Measurements from ENCODE around the gene CHCT1.

Gene CHCT1

GRCh38 chr17:60445144-60445543 lies 22.9 kb downstream of the CHCT1 start:
- no peak for DNase-seq

GRCh38 chr17:60447375-60447774 lies 25.1 kb downstream of the CHCT1 start:
- no peak for DNase-seq

- DNase-seq = no peak
These were observed 28.8 kb downstream of the CHCT1 start for GRCh38 chr17:60451071-60451470.

- DNase-seq = no peak
These were observed 29.7 kb downstream of the CHCT1 start for GRCh38 chr17:60451965-60452364.

- DNase-seq = no peak
These were observed 33.1 kb downstream of the CHCT1 start for GRCh38 chr17:60455378-60455777.

GRCh38 chr17:60457148-60457547 lies 34.9 kb downstream of the CHCT1 start:
- no peak for DNase-seq

GRCh38 chr17:60461584-60461983 lies 39.3 kb downstream of the CHCT1 start:
- DNase-seq = no peak

GRCh38 chr17:60463157-60463835 lies 41.0 kb downstream of the CHCT1 start:
- DNase-seq = no peak

- DNase-seq = no peak
These were observed 42.1 kb downstream of the CHCT1 start for GRCh38 chr17:60464343-60464742.

GRCh38 chr17:60468371-60468770 lies 46.1 kb downstream of the CHCT1 start:
- peak; percentile 50 for DNase-seq

GRCh38 chr17:60471451-60471850 lies 49.2 kb downstream of the CHCT1 start:
- no peak for DNase-seq

- DNase-seq = no peak
These were observed 50.2 kb downstream of the CHCT1 start for GRCh38 chr17:60472449-60472848.

- no peak for DNase-seq
These were observed 51.5 kb downstream of the CHCT1 start for GRCh38 chr17:60473788-60474187.
